Subcutaneous adipose tissue (tissue), 4 donors: ENCODE data around the gene ANGPTL5. TPM values are rescaled to one million over a fixed set of nuclear protein-coding genes. Genes with fewer than 3 reads are reported as not detected.

Experiments
- CTCF ChIP-seq: fragments of 450-650 bp; IDR thresholded peaks from one replicate; pipeline ENCODE4 v1.5.1; 2016; ENCODE audit warnings: low read depth, mild to moderate bottlenecking, control low read depth, antibody characterized with exemption, moderate library complexity
- total RNA-seq, 4 donors: library from RNA; depleted of rRNA; stranded (reverse); fragments of >200 nt; gene quantifications; one replicate each; pipeline ENCODE4 v1.1.0, GENCODE V29; 2016

Gene ANGPTL5
- total RNA-seq, 4 donors from 2014 or later: 1.5 to 9.2 (median 4.2) TPM

GRCh38 chr11:101940901-101941520, 24.7 kb upstream of the ANGPTL5 start:
- no peak for TF ChIP-seq CTCF

GRCh38 chr11:101931692-101932091, 15.4 kb upstream of the ANGPTL5 start:
- no peak for TF ChIP-seq CTCF

GRCh38 chr11:101929294-101929915, 13.1 kb upstream of the ANGPTL5 start:
- no peak for TF ChIP-seq CTCF

- TF ChIP-seq CTCF: no peak
Observed at GRCh38 chr11:101923554-101923953, 7.2 kb upstream of the ANGPTL5 start.

- no peak for TF ChIP-seq CTCF
Observed at GRCh38 chr11:101920992-101921391, 4.7 kb upstream of the ANGPTL5 start.

- no peak for TF ChIP-seq CTCF
Observed at GRCh38 chr11:101917226-101917625, 904 bp upstream of the ANGPTL5 start.

GRCh38 chr11:101915791-101916291, 481 bp downstream of the ANGPTL5 start:
- no peak for TF ChIP-seq CTCF
